GM19025 (cell line): ENCODE data around the gene JOSD1.

Experiments
- ATAC-seq: cut with Tn5 transposase; IDR thresholded peaks from one replicate; pipeline ENCODE4 v1.9.1; 2021; ENCODE audit warnings: mild to moderate bottlenecking, low read depth, moderate library complexity; ENCODE audit not compliant: unreplicated experiment

Gene JOSD1

DNA sequence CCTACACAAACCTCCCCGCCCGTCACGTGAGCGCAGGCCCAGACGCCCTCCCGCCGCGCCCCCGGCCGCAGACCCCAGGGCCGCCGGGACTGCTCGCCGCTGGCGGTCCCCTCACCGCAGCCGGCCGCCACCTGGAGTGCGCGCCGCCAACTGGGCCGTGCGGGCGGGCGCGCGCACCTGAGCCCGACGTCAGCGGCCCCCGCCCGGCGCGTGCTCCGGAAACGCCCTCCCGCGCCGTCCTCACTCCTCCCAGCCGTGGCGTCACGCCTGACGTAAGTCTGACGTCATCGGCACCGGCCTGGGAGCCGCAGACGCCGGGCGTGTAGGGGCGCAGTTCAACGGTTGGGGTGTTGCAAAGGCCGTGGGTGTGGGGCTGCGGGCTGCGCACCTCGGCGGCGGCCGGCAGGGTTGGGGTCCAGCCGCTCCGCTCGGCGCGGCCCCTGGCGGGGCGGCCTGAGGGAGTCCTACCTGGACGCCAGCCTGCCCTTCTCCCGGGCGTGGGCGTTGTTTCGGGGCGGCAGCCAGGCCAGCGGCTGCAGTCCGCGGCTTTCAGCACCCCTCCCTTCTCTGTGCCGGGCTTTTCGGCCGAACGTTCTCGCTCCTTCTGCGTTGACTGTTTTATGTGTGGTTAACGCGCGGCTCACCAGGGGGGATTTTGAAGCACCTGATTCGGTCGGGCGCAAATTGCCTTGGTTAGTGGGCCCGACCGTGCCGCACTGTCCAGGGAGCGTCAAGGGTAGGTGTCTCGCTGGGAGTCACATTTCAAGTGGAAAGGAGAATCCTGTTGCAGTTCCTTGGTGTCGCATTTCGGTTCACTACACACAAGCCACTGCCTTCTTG is at the start of gene JOSD1:
Gene JOSD1 (minus strand): TSS at position 155 of the 840 bp plus-strand sequence. CDS start 956 bp downstream, outside the sequence.
- peak; percentile 36 for ATAC-seq

DNA sequence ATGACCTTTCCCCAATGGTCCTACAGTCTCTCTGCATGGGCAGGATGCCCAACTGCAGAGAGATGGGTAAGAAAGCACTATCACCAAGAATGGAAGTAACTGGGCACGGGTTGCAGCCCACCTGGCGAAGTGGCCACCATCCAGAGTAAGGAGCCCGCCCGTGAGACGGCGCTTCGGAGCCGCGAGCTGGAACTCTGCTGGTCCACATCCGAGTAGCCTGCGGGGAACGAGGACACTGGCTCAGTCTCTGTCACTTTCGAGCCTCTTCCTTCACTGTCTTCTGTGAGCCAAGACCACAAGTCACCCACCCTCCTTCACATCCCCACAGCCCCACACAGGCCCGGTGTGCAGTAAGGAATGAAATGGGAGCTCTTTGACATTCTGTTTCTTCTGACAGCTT is 49.4 kb upstream of the JOSD1 start:
- ATAC-seq = no peak

- ATAC-seq = no peak
Measured at GRCh38 chr22:38748487-38749136, 47.9 kb upstream of the JOSD1 start.

GRCh38 chr22:38745676-38746460 is 45.1 kb upstream of the JOSD1 start:
- no peak for ATAC-seq

- ATAC-seq = no peak
Measured at GRCh38 chr22:38744981-38745380, 44.2 kb upstream of the JOSD1 start.

DNA sequence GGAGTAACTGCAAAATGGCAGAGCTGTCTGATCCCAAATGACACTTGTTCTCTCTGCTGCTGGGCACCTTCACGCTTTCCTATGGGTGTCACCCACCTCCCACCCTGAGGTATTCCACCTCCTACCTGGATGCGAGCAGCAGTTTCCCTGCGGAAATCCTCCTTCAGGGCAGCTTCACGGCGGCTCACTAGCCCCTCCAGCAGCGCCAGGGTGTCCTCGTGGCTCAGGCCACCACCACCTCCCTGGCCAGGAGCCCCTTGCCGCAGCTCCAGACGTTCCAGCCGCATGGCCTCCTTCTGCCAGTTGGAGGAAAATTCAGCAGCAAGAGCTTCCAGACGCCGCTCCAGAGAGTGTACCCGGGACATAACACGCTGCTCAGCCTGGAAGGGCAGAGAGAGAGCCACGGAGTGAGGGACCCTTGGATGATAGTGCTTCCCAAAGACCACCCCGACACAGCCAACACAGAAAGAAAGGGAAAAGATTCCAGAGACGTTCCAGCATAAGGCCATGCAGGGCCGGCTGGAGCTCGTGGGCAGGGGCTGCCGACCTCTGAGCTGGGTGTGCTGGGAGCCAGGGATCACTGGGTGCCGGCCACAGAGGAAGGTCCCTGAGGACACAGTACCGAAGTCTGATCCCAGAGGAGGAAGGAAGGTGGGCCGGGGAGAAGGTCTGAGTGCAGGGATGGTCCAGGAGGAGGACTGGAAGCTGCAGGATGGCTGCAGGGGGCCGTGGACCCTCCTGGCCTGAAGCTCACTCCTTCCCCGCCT is 41.6 kb upstream of the JOSD1 start:
- no peak for ATAC-seq

DNA sequence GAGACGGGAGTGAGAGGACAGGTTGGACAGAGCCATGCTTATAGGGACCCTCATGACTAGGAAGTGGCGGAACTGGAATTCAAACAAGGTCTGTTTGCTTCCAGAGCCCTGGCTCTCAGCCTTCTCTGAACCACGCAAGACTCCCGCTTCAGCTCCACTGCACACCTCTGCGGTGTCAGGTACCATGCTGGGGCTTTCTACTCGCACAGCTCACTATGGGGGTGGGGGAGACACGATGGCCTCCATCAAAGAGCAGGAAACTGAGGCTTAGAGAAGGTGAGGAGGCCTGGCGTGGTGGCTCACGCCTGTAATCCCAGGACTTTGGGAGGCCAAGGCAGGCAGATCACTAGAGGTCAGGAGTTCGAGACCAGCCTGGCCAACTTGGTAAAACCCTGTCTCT is 40.8 kb upstream of the JOSD1 start:
- no peak for ATAC-seq

DNA sequence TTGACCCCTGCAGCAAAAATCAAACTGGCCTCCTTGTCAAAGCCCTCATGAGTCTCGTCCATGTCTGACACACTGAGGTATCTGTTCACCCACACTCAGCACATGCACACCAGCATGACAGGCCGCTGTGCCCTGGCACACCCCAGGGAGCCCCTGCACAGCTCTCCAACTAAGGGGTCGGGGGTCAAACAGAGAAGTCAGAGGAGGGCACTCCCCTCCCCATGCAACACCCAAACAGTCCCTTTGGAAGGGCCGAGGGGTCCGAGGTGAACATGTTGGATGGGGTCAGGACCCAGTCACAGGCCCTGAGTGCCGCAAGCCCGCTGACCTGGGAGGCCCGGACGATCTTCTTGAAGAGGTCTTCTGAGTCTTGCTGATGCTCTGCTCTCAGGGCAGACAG is 40.4 kb upstream of the JOSD1 start:
- ATAC-seq = no peak

GRCh38 chr22:38740754-38741153 is 40.0 kb upstream of the JOSD1 start:
- ATAC-seq = no peak

- no peak for ATAC-seq
Measured at GRCh38 chr22:38740116-38740723, 39.5 kb upstream of the JOSD1 start.

DNA sequence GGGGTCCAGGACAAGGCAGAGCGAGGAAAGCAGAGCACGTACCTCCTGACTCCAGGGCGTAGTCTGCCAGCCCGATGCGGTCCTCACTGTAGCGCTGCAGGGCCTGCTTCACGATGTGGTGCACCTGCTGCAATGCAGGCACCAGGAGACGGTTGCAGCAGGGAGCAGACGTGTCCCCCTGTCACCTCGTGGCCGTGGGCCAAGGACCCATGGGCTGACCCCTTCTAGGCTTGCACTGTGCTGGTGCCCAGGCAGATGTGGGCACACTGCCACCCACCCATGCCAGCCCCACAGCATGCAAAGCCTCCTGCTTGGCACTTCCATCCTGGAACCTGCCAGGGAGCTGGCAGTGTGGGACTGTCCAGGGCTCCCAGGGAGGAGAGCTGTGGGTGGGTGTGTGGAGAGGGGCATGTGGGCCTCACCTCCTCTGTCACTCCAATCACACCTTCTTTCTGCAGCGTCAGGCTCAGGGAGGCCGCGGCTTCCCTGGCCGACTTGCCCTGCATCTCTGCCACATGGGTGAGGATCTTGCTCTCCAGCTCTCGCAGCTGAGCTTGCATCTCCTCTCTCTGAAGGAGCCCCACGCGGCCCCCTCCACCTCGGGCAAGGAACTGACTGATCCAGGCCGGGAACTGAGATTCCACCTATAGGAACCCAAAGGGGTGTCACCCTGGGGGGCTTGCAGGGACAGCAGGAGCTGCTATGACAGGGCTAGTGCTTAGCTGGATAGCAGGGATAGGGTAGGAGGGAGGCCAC is 38.7 kb upstream of the JOSD1 start:
- no peak for ATAC-seq

DNA sequence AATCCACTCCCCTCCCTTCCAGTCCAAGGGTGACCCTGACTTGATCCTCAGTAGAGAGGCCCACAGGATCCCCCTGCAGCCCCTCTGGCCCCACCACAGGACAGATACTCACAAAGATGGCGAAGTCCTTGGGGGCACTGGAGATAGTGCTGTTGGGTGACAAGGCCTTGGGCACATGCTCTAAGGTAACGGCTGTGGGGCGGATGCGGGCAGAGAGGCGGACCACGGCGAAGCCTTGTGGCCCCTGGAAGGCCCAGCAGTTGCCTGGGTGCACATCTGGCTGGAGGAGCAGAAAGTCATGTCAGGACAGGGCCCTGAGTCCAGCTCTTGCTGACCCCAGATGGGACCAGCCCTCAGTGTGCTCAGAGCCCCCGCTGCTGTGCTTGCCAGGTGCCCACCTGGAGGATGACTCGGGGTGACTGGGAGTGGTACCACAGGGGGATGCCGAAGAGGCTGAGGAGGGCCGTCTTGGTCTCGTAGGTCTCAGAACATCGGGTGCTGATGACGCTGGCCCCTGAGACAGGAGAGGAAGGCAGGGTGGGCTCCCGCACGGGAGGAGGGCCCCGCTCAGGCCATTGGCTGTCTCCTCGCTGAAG is 37.8 kb upstream of the JOSD1 start:
- ATAC-seq = no peak

- ATAC-seq = no peak
Measured at GRCh38 chr22:38737302-38738060, 36.7 kb upstream of the JOSD1 start.

GRCh38 chr22:38736257-38736570 is 35.5 kb upstream of the JOSD1 start:
- ATAC-seq = no peak

- no peak for ATAC-seq
Measured at GRCh38 chr22:38735465-38736256, 34.9 kb upstream of the JOSD1 start.

- no peak for ATAC-seq
Measured at GRCh38 chr22:38735126-38735464, 34.4 kb upstream of the JOSD1 start.

- no peak for ATAC-seq
Measured at GRCh38 chr22:38734421-38735100, 33.8 kb upstream of the JOSD1 start.
